Endothelial cell of umbilical vein (primary cell): ENCODE results near the gene SARS2. TPM values are rescaled to one million over a fixed set of nuclear protein-coding genes. Genes with fewer than 3 reads are reported as not detected.

Experiments used
- BruUV-seq: library from RNA; stranded (reverse); fragments of 400-500 nt; replicated peaks from 2 replicates; lab custom pipeline; 2021; lab: Mats Ljungman, UMichigan
- CTCF ChIA-PET: fragments of 300-600, 350-600 bp; sonication (Branson Sonifier 250); formaldehyde crosslinking; loops from one replicate; lab custom pipeline; 2021; ENCODE audit warnings: antibody characterized with exemption, inconsistent platforms; lab: Charles Lee
- POLR2A ChIA-PET: fragments of 300-600, 350-600 bp; sonication (Branson Sonifier 250); formaldehyde crosslinking; loops from one replicate; lab custom pipeline; 2021; ENCODE audit warnings: antibody characterized with exemption, inconsistent platforms; lab: Charles Lee
- DNase-seq: peaks from one replicate; pipeline ENCODE4 v3.0.0-alpha.2; 2011; ENCODE audit warnings: low read depth, low spot score
- FAIRE-seq: peaks from 2 replicates; lab custom pipeline; 2011; peaks lifted over from hg19 to GRCh38; lab: Jason Lieb, UNC
- H2AFZ ChIP-seq: 2 replicates; pipeline ENCODE4 v1.6.0; 2012; ENCODE audit warnings: low read depth, low read length, control low read depth, inconsistent platforms
- H3K27ac ChIP-seq: 2 replicates; pipeline ENCODE4 v1.5.1; 2011; ENCODE audit warnings: low read depth, mild to moderate bottlenecking, control low read depth, low read length, moderate library complexity; ENCODE audit not compliant: insufficient read depth
- H3K27me3 ChIP-seq, 2 experiments: 2 replicates each; pipeline versions ENCODE4 v1.6.0 to v1.6.1; 2011; ENCODE audit warnings: low read length in 2 of 2, mixed read lengths in 1 of 2; ENCODE audit not compliant: control insufficient read depth in 2 of 2, insufficient read depth in 2 of 2
- H3K36me3 ChIP-seq, 2 experiments: 2 replicates in 1 of 2; 3 replicates in 1 of 2; pipeline ENCODE4 v1.5.1; 2011; ENCODE audit warnings: low read length in 2 of 2, mild to moderate bottlenecking in 1 of 2, moderate library complexity in 1 of 2; ENCODE audit not compliant: control insufficient read depth in 2 of 2, insufficient read depth in 2 of 2; ENCODE audit errors: extremely low read depth in 1 of 2
- H3K4me1 ChIP-seq: 3 replicates; pipeline ENCODE4 v1.5.1; 2011; ENCODE audit warnings: mild to moderate bottlenecking, low read length; ENCODE audit not compliant: control insufficient read depth, insufficient read depth; ENCODE audit errors: extremely low read depth
- H3K4me2 ChIP-seq: 2 replicates; pipeline ENCODE4 v1.6.1; 2011; ENCODE audit warnings: low read length, control low read depth, mixed read lengths; ENCODE audit not compliant: insufficient read depth
- H3K4me3 ChIP-seq, 3 experiments: fragments of 200-600 bp in 1 of 3; sonication (generic), shearing (Covaris generic) in 1 of 3; replicated peaks in 1 of 3; 2 replicates each; pipeline ENCODE4 v1.5.1; 2011 to 2016; ENCODE audit warnings: control low read depth in 3 of 3, low read length in 3 of 3, mild to moderate bottlenecking in 2 of 3, inconsistent platforms in 1 of 3, low read depth in 1 of 3, moderate library complexity in 1 of 3; ENCODE audit not compliant: insufficient read depth in 1 of 3
- H3K79me2 ChIP-seq: 2 replicates; pipeline ENCODE4 v1.6.0; 2012; ENCODE audit warnings: low read length, inconsistent platforms; ENCODE audit not compliant: control insufficient read depth, insufficient read depth
- H3K9ac ChIP-seq: replicated peaks from 2 replicates; pipeline ENCODE3; 2011; ENCODE audit warnings: low read length, control low read depth; ENCODE audit not compliant: insufficient read depth; ENCODE audit errors: extremely low read depth
- H3K9me1 ChIP-seq: replicated peaks from 3 replicates; pipeline ENCODE4 v1.6.0; 2011; ENCODE audit warnings: mild to moderate bottlenecking, low read length; ENCODE audit not compliant: control insufficient read depth, insufficient read depth; ENCODE audit errors: extremely low read depth
- H3K9me3 ChIP-seq: replicated peaks from 2 replicates; pipeline ENCODE4 v1.5.1; 2012; ENCODE audit warnings: low read length, inconsistent platforms; ENCODE audit not compliant: control insufficient read depth, insufficient read depth
- H4K20me1 ChIP-seq: replicated peaks from 2 replicates; pipeline ENCODE3; 2011; ENCODE audit warnings: mild to moderate bottlenecking, low read length; ENCODE audit not compliant: control insufficient read depth, insufficient read depth; ENCODE audit errors: extremely low read depth
- EZH2 ChIP-seq: IDR thresholded peaks from 2 replicates; pipeline ENCODE4 v1.6.1; 2012; ENCODE audit warnings: borderline replicate concordance, low read depth, mild to moderate bottlenecking, moderate library complexity, low read length, inconsistent platforms; ENCODE audit not compliant: severe bottlenecking
- FOS ChIP-seq: IDR thresholded peaks from 2 replicates; pipeline ENCODE4 v1.6.1; 2011; ENCODE audit warnings: mild to moderate bottlenecking, low read length, moderate library complexity, borderline replicate concordance; ENCODE audit not compliant: insufficient read depth
- GATA2 ChIP-seq: IDR thresholded peaks from 2 replicates; pipeline ENCODE4 v1.7.0; 2011; ENCODE audit warnings: low read depth, mild to moderate bottlenecking, moderate library complexity, mixed read lengths, low read length; ENCODE audit not compliant: insufficient read length, insufficient read depth
- JUN ChIP-seq: IDR thresholded peaks from 2 replicates; pipeline ENCODE4 v1.6.1; 2011; ENCODE audit warnings: borderline replicate concordance, low read depth; ENCODE audit not compliant: insufficient read length, insufficient read depth
- MYC ChIP-seq: IDR thresholded peaks from one replicate; pipeline ENCODE4 v1.6.1; 2011; ENCODE audit warnings: mild to moderate bottlenecking, low read depth, low read length
- POLR2A ChIP-seq: IDR thresholded peaks from 2 replicates; pipeline ENCODE4 v1.6.1; 2012; ENCODE audit warnings: low read depth, mild to moderate bottlenecking, control low read depth, low read length
- POLR2AphosphoS5 ChIP-seq: IDR thresholded peaks from 2 replicates; pipeline ENCODE4 v1.6.1; 2012; ENCODE audit warnings: low read depth, mild to moderate bottlenecking, control low read depth, low read length, moderate library complexity; ENCODE audit not compliant: insufficient read depth
- dilution Hi-C: fragments of 300-500 bp; cut with MboI; formaldehyde crosslinking; loops from one replicate; pipeline ENCODE4 v1.15.0; 2019; ENCODE audit warnings: low sequenced_read_pairs; ENCODE audit not compliant: extremely low pct_ligation_motif_present
- intact Hi-C: fragments of 100-400 bp; cut with micrococcal nuclease; formaldehyde crosslinking; loops from one replicate; pipeline ENCODE4 v1.10.0; 2022
- polyA plus RNA-seq, 4 experiments: library from polyadenylated mRNA; depleted of rRNA in 3 of 4; stranded (reverse) in 3 of 4; unstranded in 1 of 4; fragments of >200 nt; gene quantifications; 2 replicates each; pipeline versions ENCODE4 v1.2.1 to v1.2.3, GENCODE V29; 2011 to 2012; ENCODE audit warnings: missing spikeins in 1 of 4
- total RNA-seq: library from RNA; stranded (reverse); gene quantifications from 2 replicates; pipeline ENCODE4 v1.2.3, GENCODE V29; 2021
- TF ChIP-seq, protein P1 (sequence below): IDR thresholded peaks from 2 replicates; pipeline ENCODE4 v1.6.1; 2011; ENCODE audit not compliant: insufficient read depth, insufficient read length
- TF ChIP-seq, protein P2 (sequence below), 2 donors: IDR thresholded peaks; 1 replicate in 1 of 2; 2 replicates in 1 of 2; pipeline ENCODE4 v1.5.1; 2011; ENCODE audit warnings: low read length in 2 of 2, mild to moderate bottlenecking in 2 of 2, moderate library complexity in 2 of 2, control low read depth in 1 of 2, inconsistent platforms in 1 of 2, low read depth in 1 of 2; ENCODE audit not compliant: insufficient read depth in 1 of 2; ENCODE audit errors: extremely low read depth in 1 of 2

SARS2 gene
- total and polyA plus RNA-seq, 2 donors (not counting 3 experiments of a cell fraction or from before 2014, with no cell fraction given), result 40.3 to 43.7 TPM

GRCh38 chr19:38964738-38965137 is 34.2 kb upstream of the SARS2 start:
- dilution Hi-C loops (no loop called here), intact Hi-C loops (no loop called here)
- ChIA-PET CTCF (interaction anchor here (1.0 to 1.1 kb wide), 3 partner anchors 13 to 86 kb away, joined by 3 read pairs; no protein-coding TSS in a partner anchor), POLR2A (no interaction called here)
- peaks cover 5% of the 10 kb centered on the region for H3K79me2 ChIP-seq
- no TSS peak for BruUV-seq
- no peak overlapping the region for H3K4me2 ChIP-seq
- H3K9ac ChIP-seq, result no peak overlapping the region
- H3K9me1 ChIP-seq, result no peaks in the 10 kb centered on the region
- no peak overlapping the region for H2AFZ ChIP-seq
- H3K4me1 ChIP-seq, result peaks cover 2% of the 10 kb centered on the region
- no peaks in the 10 kb centered on the region for H3K9me3 ChIP-seq
- H3K27me3 ChIP-seq, result no peaks in the 10 kb centered on the region
- DNase-seq, result no peak
- H3K27ac ChIP-seq, result no peak overlapping the region
- no peaks in the 10 kb centered on the region for H4K20me1 ChIP-seq
- peaks cover 0 to 2% of the 10 kb centered on the region in 2 experiments for H3K36me3 ChIP-seq
- FAIRE-seq, result no peak
- H3K4me3 ChIP-seq, result no peak overlapping the region
- TF ChIP-seq FOS (no peak), JUN (no peak), EZH2 (no peak), GATA2 (no peak), MYC (no peak), POLR2AphosphoS5 (no peak), POLR2A (no peak)
- TF ChIP-seq, protein P1, sequence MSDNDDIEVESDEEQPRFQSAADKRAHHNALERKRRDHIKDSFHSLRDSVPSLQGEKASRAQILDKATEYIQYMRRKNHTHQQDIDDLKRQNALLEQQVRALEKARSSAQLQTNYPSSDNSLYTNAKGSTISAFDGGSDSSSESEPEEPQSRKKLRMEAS, result no peak
- TF ChIP-seq, protein P2, sequence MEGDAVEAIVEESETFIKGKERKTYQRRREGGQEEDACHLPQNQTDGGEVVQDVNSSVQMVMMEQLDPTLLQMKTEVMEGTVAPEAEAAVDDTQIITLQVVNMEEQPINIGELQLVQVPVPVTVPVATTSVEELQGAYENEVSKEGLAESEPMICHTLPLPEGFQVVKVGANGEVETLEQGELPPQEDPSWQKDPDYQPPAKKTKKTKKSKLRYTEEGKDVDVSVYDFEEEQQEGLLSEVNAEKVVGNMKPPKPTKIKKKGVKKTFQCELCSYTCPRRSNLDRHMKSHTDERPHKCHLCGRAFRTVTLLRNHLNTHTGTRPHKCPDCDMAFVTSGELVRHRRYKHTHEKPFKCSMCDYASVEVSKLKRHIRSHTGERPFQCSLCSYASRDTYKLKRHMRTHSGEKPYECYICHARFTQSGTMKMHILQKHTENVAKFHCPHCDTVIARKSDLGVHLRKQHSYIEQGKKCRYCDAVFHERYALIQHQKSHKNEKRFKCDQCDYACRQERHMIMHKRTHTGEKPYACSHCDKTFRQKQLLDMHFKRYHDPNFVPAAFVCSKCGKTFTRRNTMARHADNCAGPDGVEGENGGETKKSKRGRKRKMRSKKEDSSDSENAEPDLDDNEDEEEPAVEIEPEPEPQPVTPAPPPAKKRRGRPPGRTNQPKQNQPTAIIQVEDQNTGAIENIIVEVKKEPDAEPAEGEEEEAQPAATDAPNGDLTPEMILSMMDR (IDR thresholded peaks at IDR 0.05; ENCODE audit: extremely low read depth in 1 of 2, insufficient read depth in 1 of 2, low read depth in 1 of 2, low read length in 2 of 2), result no peak
